NCI-H187 (cell line): Measurements from ENCODE around the gene DEGS2.
"Not testable (repeated sequence)": the region's sequence is repeated elsewhere in the genome, so short reads cannot be mapped to it uniquely, and the experiment has no call there.

Experiments used
- DNase-seq, 2 experiments: peaks; one replicate each; lab custom pipeline; 2025; lab: John Stamatoyannopoulos, UW

DEGS2 gene

GRCh38 chr14:100159094-100159864, at the start of gene DEGS2:
DEGS2 (minus strand) TSS chr14:100159645; CDS start chr14:100159587, 58 bp downstream.
- DNase-seq = peak; percentile 52 to 79

DNA sequence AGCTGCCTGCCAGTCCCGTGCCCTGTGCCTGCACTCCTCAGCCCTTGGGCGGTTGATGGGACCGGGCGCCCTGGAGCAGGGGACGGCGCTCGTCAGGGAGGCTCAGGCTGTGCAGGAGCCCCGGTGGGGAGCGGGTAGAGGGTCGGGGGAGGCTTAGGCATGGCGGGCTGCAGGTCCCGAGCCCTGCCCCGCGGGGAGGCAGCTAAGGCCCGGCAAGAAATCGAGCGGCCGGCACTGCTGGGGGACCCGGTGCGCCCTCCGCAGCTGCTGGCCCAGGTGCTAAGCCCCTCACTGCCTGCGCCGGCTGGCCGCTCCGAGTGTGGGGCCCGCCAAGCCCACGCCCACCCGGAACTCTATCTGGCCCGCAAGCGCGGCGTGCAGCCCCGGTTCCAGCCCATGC, 48.7 kb upstream of the DEGS2 start:
- DNase-seq = not testable (repeated sequence)

- DNase-seq = not testable (repeated sequence)
Measured at GRCh38 chr14:100207588-100207987, 48.1 kb upstream of the DEGS2 start.

DNA sequence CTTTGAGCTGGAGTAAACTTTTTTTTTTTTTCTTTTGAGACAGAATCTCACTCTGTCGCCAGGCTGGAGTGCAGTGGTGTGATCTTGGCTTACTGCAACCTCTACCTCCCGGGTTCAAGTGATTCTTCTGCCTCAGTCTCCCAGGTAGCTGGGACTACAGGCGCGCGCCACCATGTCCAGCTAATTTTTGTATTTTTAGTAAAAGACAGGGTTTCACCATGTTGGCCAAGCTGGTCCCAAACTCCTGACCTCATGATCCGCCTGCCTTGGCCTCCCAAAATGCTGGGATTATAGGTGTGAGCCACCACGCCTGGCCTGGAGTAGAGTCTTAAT, 45.4 kb upstream of the DEGS2 start:
- DNase-seq = not testable (repeated sequence)

DNA sequence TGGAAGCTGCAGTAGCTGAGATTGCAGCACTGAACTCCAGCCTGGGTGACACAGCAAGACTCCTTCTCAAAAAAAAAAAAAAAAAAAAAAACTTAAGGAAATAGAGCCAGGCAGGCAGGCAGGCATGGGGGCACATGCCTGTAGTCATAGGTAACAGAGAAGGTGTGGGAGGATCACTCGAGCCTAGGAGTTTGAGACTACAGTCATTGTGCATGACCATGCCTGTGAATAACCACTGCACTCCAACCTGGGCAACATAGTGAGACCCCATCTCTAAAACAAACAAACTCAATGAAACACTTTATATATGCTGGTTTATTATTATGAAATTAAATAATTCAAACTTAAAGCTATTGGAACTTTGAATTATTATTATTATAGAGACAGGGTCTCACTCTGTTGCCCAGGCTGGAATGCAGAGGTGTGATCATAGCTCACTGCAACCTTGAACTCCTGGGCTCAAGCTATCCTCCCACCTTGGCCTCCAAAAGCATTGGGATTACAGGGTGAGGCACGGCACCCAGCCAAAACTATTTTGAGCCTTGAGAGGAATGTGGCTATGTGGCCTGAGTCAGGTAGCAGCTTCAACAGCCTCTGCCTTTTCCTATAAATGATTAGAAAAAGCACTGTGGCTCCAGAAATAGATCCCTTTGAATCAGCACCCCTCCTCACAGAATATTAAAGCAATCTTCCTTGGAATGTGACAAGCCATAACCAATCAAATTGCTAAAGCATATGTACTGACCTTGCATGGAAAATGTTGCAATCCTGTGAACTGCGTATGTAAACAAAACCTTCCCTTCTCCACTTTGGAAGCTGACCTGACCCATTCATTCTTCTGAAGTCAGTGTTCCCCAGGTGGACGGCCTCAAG, 44.8 kb upstream of the DEGS2 start:
- no peak for DNase-seq

- DNase-seq = no peak
Measured at GRCh38 chr14:100203146-100203545, 43.7 kb upstream of the DEGS2 start.

DNA sequence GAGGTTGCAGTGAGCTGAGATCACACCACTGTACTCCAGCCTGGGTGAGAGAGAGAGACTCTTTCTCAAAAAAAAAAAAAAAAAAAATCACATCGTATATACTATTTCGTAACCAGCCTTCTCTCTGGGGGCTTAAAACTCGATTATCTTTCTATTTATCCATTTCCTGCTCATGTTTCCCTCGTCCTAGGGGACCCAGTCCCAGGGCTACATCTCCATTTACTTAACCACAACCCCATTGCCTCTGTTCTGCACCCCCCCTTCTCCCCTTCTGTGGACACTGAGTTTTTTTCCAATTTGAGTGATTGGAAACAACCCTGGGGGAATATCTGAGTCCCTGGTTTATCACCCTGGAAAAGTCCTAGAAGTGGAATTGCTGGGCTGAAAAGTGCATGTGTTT, 43.3 kb upstream of the DEGS2 start:
- no peak for DNase-seq

- no peak for DNase-seq
Measured at GRCh38 chr14:100201701-100202100, 42.3 kb upstream of the DEGS2 start.

DNA sequence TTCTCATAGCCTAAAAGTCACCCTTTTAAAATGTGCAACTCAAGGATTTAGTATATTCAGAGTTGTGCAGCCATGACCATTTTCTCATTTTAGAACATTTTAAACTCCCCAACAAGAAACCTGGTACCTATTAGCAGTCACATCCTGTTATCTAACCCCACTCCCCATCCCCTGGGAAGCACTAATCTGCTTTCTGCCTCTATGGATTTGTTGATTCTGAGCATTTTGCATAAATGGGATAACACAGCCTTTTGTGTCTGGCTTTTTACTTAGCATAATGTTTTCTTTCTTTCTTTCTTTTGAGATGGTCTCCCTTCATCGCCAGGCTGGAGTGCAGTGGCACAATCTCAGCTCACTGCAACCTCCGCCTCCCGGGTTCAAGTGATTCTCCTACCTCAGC, 40.9 kb upstream of the DEGS2 start:
- DNase-seq = no peak

- DNase-seq = no peak
Measured at GRCh38 chr14:100199240-100199860, 39.9 kb upstream of the DEGS2 start.

DNA sequence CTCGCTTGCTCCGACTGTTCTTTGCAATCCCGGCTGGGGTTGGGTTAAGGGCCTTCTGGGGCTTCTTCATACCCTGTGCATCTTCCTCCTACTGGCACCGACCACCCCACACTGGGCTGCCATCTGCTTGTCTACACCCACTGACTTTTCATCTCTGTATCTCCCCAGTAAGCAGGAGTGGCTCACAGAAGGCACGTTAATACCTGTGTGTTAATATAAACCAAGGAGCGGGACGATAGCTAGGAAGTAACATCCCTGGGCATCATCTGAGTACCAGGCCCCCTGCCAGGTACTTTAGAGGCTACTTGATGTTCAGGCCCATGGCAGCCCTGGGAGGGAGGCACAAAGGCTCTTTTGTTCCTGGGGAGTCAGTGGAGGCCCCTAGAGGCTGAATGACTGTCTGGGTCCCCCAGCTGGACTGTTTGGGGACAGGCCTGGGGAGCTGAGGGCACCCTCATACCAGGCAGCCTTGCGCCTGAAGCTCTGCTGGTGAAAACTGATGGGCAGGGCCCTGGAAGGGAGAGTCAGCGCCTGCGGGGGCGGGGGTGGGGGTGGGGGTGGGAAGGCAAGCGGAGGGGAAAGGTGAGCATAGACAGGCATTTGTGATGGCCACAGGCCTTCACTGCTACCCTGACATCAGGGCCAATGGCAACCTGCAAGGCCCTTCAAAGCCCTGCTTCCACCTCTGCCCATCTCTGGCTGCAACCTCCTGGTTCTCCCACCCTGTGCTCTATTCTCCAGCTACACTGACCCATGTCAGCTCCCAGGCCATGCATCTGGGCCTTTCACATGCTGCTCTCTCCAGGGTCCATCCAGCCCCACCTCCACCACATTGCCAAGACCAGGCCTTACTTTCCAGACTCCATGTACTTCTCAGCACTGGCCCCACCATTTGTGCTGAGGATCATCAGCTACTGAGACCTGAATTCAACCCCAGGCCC, 34.2 kb upstream of the DEGS2 start:
- no peak for DNase-seq

- peak; percentile 99 to 100 for DNase-seq
Measured at GRCh38 chr14:100192672-100193416, 33.4 kb upstream of the DEGS2 start.

- DNase-seq = no peak
Measured at GRCh38 chr14:100192250-100192671, 32.8 kb upstream of the DEGS2 start.

DNA sequence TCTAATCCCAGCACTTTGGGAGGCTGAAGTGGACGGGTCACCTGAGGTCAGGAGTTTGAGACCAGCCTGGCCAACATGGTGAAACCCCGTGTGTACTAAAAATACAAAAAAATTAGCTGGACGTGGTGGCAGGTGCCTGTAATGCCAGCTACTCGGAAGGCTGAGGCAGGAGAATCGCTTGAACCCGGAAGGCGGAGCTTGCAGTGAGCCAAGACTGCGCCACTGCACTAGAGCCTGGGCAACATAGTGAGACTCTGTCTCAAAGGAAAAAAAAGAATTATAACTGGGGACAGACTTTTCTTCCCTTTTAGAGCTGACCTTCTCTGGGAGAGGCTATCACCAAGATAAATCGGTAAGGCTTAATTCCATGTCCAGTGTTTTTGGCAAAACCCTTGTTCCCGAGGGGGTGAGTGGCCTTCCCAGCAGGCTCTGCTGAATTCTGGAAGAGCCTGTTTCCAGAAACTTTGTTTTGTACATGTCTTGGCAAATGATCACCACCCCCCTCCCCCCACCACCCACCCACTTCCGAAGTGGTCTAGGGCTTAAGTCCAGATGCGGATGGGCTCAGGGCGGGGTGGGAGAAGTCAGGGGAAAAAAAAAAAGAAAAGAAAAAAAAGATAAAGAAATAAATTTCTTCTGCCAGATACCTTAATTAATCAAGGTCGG, 32.3 kb upstream of the DEGS2 start:
- no peak for DNase-seq

GRCh38 chr14:100190126-100190525, 30.7 kb upstream of the DEGS2 start:
- no peak for DNase-seq

- no peak for DNase-seq
Measured at GRCh38 chr14:100188392-100189030, 29.1 kb upstream of the DEGS2 start.

GRCh38 chr14:100187247-100187833, 27.9 kb upstream of the DEGS2 start:
- peak; percentile 33 to 39 for DNase-seq

- not testable (repeated sequence) for DNase-seq
Measured at GRCh38 chr14:100181876-100182551, 22.6 kb upstream of the DEGS2 start.

DNA sequence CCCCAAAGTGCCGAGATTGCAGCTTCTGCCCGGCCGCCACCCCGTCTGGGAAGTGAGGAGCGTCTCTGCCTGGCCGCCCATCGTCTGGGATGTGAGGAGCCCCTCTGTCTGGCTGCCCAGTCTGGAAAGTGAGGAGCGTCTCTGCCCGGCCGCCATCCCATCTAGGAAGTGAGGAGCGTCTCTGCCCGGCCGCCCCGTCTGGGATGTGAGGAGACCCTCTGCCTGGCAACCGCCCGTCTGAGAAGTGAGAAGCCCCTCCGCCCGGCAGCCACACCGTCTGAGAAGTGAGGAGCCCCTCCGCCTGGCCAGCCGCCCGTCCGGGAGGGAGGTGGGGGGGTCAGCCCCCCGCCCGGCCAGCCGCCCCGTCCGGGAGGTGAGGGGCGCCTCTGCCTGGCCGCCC, 21.2 kb upstream of the DEGS2 start:
- DNase-seq = not testable (repeated sequence)
